CD4-positive, alpha-beta memory T cell (primary cell): ENCODE data around the gene ARID5B. TPM values are rescaled to one million over a fixed set of nuclear protein-coding genes. Genes with fewer than 3 reads are reported as not detected.

Experiments used
- CTCF ChIA-PET: fragments of 350-600 bp; sonication (Branson Sonifier 250); formaldehyde crosslinking; loops from one replicate; lab custom pipeline; 2021; ENCODE audit warnings: inconsistent platforms; ENCODE audit not compliant: partially characterized antibody; lab: Charles Lee
- POLR2A ChIA-PET: fragments of 350-600 bp; sonication (Branson Sonifier 250); formaldehyde crosslinking; loops from one replicate; lab custom pipeline; 2021; ENCODE audit not compliant: partially characterized antibody; lab: Charles Lee
- DNase-seq, 5 donors: peaks; one replicate each; pipeline versions ENCODE4 v3.0.0 to v3.0.0-alpha.2; 2020 to 2022; ENCODE audit warnings: mixed read lengths in 1 of 5
- H3K27ac ChIP-seq: one replicate; pipeline ENCODE4 v1.7.0; 2013; ENCODE audit warnings: low read depth, low read length
- H3K27me3 ChIP-seq: 2 replicates; pipeline ENCODE4 v1.7.0; 2013; ENCODE audit warnings: mild to moderate bottlenecking, low read length, moderate library complexity; ENCODE audit not compliant: insufficient read depth
- H3K36me3 ChIP-seq: 2 replicates; pipeline ENCODE4 v1.7.0; 2013; ENCODE audit warnings: mild to moderate bottlenecking, low read length, moderate library complexity; ENCODE audit not compliant: insufficient read depth
- H3K4me1 ChIP-seq: 2 replicates; pipeline ENCODE4 v1.7.0; 2013; ENCODE audit warnings: mild to moderate bottlenecking, low read length, moderate library complexity; ENCODE audit not compliant: insufficient read depth
- H3K4me3 ChIP-seq, 2 donors: one replicate each; pipeline ENCODE4 v1.7.0; 2013; ENCODE audit warnings: low read length in 2 of 2, mild to moderate bottlenecking in 1 of 2
- H3K9me3 ChIP-seq, 2 donors: one replicate each; pipeline ENCODE4 v1.7.0; 2013; ENCODE audit warnings: low read length in 2 of 2, control low read depth in 1 of 2; ENCODE audit not compliant: control insufficient read depth in 1 of 2
- H3K27ac Mint-ChIP-seq, 7 donors: one replicate each; pipeline ENCODE4 v1.8.0; 2020 to 2021; ENCODE audit warnings: mixed read lengths in 7 of 7, mild to moderate bottlenecking in 6 of 7, inconsistent platforms in 3 of 7, moderate library complexity in 3 of 7
- H3K27me3 Mint-ChIP-seq, 2 donors: one replicate each; pipeline ENCODE4 v1.8.0; 2020 to 2021; ENCODE audit warnings: mixed read lengths in 2 of 2
- H3K36me3 Mint-ChIP-seq, 2 donors: one replicate each; pipeline ENCODE4 v1.8.0; 2020 to 2021; ENCODE audit warnings: mixed read lengths in 2 of 2, inconsistent platforms in 1 of 2, mild to moderate bottlenecking in 1 of 2
- H3K4me1 Mint-ChIP-seq, 4 donors: one replicate each; pipeline ENCODE4 v1.8.0; 2020 to 2021; ENCODE audit warnings: mixed read lengths in 4 of 4, mild to moderate bottlenecking in 1 of 4
- H3K4me3 Mint-ChIP-seq, 8 donors: one replicate each; pipeline ENCODE4 v1.8.0; 2020 to 2021; ENCODE audit warnings: mixed read lengths in 8 of 8, mild to moderate bottlenecking in 7 of 8, moderate library complexity in 6 of 8, inconsistent platforms in 3 of 8
- H3K9me3 Mint-ChIP-seq, 8 donors: one replicate each; pipeline ENCODE4 v1.8.0; 2020 to 2021; ENCODE audit warnings: mixed read lengths in 8 of 8, mild to moderate bottlenecking in 5 of 8, inconsistent platforms in 3 of 8, moderate library complexity in 1 of 8
- intact Hi-C: fragments of 100-400 bp; cut with micrococcal nuclease; formaldehyde crosslinking; loops from one replicate; pipeline ENCODE4 v1.15.1; 2023
- polyA plus RNA-seq, 2 donors: library from polyadenylated mRNA; unstranded; fragments of 300-500 nt; fragmentation: Illumina TruSeq; gene quantifications; one replicate each; pipeline ENCODE4 v1.2.3, GENCODE V29; 2021
- total RNA-seq, 2 experiments: library from RNA; stranded (reverse); gene quantifications; one replicate each; pipeline ENCODE4 v1.2.3, GENCODE V29; 2021

ARID5B gene
- total and polyA plus RNA-seq, 4 experiments from 2014 or later: 30.9 to 49.6 (median 41.9) TPM

DNA sequence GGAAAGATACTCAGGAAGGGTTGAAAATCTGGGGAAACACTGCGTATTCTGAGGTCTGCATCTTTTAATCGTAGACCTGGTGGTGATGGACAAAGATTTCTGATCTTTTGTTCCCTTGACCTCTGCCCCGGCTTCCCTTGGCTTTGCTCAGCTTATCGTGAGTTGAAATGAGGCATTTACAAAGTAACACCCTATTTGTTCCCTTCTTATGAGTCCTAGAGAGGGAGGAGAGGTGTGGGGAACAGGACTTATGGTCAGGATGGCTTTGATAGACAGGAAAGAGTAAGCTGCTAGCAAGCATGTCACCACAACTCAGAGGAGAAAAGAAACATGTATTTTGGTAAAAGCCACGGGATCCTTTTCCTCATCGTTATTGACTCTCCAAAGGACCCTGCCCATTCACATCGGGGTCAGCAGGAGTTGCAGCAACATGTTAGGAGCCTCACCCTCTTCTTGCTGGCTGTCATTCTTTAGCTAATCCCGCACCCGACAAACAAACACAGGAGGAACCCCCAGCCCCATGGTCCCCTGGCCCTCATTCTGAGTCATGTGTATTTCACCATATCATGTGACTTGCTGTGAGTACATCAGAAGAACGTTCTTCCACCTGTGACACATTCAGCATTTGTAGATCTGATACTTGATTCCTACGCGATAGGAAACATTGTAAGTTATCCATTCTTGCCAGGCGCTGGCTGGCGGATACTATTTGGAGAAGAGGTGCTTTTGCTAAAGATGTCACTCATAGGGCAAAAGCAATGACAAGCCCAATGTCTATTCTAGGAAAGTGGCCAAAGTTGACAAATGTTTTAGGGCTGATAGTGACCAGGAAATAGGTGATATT, 197.0 kb downstream of the ARID5B start:
- H3K4me1 Mint-ChIP-seq: peaks cover 0 to 29% (median 26%) of the 10 kb centered on the region in 4 donors
- H3K27me3 ChIP-seq: no peaks in the 10 kb centered on the region
- H3K9me3 Mint-ChIP-seq: peaks cover 0 to 2% (median 0%) of the 10 kb centered on the region in 8 donors
- no peak overlapping the region for H3K27ac ChIP-seq
- ChIA-PET POLR2A (interaction anchor here (1.6 kb wide), 1 partner anchor 16 kb away, joined by 5 read pairs; no protein-coding TSS in a partner anchor), CTCF (interaction anchor here (0.7 kb wide), 1 partner anchor 59 kb away, joined by 4 read pairs; no protein-coding TSS in a partner anchor)
- H3K4me3 Mint-ChIP-seq: peak overlapping the region in 1 of 8 donors; percentile 46
- peaks cover 23 to 42% of the 10 kb centered on the region in 2 donors for H3K36me3 Mint-ChIP-seq
- no peaks in the 10 kb centered on the region for H3K4me1 ChIP-seq
- DNase-seq: no peak
- H3K27me3 Mint-ChIP-seq: no peaks in the 10 kb centered on the region
- peak overlapping the region in 4 of 7 donors; percentile 54 to 87 (median 64) for H3K27ac Mint-ChIP-seq
- H3K36me3 ChIP-seq: no peaks in the 10 kb centered on the region
- no peaks in the 10 kb centered on the region for H3K9me3 ChIP-seq
- no peak overlapping the region for H3K4me3 ChIP-seq
- intact Hi-C loops: no loop called here

DNA sequence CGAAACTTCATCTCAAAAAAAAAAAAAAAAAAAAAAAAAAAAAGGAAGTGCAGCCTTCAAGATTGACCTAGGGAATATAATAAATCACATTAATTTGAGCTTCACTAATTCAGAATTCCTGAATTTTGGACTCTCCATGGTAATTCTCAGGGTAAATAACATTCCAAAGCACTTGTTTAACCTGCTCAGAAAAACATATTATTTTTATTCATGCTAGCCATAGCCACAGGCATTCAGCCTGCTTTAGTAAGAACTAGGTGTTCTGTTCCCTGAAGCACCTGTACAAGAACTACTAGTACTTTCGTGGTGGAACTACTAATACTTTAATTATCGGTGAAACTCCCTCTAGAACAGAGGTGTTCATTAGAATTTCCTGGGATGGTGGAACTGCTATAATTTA, 197.8 kb downstream of the ARID5B start:
- Mint-ChIP-seq H3K27ac (peak overlapping the region in 1 of 7 donors; percentile 42), H3K9me3 (no peaks in the 10 kb centered on the region), H3K4me1 (peaks cover 0 to 26% (median 24%) of the 10 kb centered on the region in 4 donors), H3K27me3 (no peaks in the 10 kb centered on the region), H3K4me3 (no peak overlapping the region), H3K36me3 (peaks cover 16 to 34% of the 10 kb centered on the region in 2 donors)
- Histone ChIP-seq H3K27ac (no peak overlapping the region), H3K27me3 (no peaks in the 10 kb centered on the region), H3K4me1 (no peaks in the 10 kb centered on the region), H3K9me3 (no peaks in the 10 kb centered on the region), H3K4me3 (no peak overlapping the region), H3K36me3 (no peaks in the 10 kb centered on the region)
- POLR2A ChIA-PET: no interaction called here
- DNase-seq: no peak
- intact Hi-C loops: no loop called here
- CTCF ChIA-PET: interaction anchor here (0.7 kb wide), 1 partner anchor 60 kb away, joined by 4 read pairs; no protein-coding TSS in a partner anchor

DNA sequence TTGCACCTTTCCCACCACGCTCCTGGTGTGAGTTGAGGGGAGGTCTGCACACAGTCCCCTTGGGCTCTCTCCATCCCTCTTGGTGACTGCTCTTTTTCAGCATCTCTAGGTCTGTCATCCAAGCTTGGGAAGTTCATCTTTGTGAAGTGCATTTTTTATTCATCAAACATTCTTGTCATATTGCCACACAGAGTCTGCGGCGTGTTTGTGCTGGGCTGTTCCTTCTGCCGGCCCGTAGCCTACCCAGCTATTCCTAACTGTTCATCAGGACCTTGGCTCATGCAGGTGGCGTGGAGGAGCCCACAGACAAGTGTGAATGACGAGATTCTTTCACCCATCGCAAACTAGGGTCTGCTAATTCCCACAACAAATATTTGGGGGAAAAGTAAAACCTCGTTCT, 202.4 kb downstream of the ARID5B start:
- no peaks in the 10 kb centered on the region for H3K27me3 ChIP-seq
- H3K27ac ChIP-seq: no peak overlapping the region
- H3K27ac Mint-ChIP-seq: peak overlapping the region in 1 of 7 donors; percentile 29
- no peaks in the 10 kb centered on the region for H3K9me3 ChIP-seq
- peaks cover 16 to 36% (median 28%) of the 10 kb centered on the region in 4 donors for H3K4me1 Mint-ChIP-seq
- H3K36me3 Mint-ChIP-seq: no peaks in the 10 kb centered on the region
- no peak overlapping the region for H3K4me3 ChIP-seq
- H3K9me3 Mint-ChIP-seq: no peaks in the 10 kb centered on the region
- no peaks in the 10 kb centered on the region for H3K36me3 ChIP-seq
- peaks cover 12% of the 10 kb centered on the region for H3K4me1 ChIP-seq
- intact Hi-C loops: no loop called here
- POLR2A ChIA-PET: interaction anchor here (0.7 kb wide), 1 partner anchor 54 kb away, joined by 3 read pairs; no protein-coding TSS in a partner anchor
- H3K27me3 Mint-ChIP-seq: no peaks in the 10 kb centered on the region
- CTCF ChIA-PET: interaction anchor here (1.1 kb wide), 1 partner anchor 65 kb away, joined by 3 read pairs; no protein-coding TSS in a partner anchor
- no peak overlapping the region for H3K4me3 Mint-ChIP-seq
- DNase-seq: no peak

DNA sequence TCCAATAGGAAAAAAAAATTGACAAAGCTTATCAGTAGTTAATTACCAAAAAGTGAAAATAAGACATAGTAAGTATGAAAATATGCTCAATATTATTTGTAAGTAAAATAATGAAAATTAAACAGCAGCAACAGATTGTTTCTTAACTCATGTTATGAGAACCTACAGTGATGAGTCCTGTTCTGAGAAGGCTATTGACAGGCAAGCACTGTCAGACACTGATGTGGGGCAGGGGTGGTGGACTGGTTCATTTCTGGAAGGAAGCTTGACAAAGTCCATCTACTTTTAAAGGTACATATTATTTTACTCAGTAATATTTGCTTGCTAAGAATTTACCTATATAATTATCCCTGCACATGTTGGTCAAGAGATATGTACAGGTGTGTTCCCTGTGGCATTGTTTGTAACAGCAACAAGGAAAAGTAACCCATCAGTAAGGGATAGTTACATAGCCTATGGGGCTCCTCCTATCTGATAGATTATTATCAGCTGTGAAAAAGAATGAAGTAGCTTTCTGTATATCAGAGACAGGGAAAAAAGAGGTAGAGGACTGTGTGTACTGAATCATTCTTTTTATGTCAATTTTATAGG, 205.5 kb downstream of the ARID5B start:
- H3K36me3 ChIP-seq: no peaks in the 10 kb centered on the region

DNA sequence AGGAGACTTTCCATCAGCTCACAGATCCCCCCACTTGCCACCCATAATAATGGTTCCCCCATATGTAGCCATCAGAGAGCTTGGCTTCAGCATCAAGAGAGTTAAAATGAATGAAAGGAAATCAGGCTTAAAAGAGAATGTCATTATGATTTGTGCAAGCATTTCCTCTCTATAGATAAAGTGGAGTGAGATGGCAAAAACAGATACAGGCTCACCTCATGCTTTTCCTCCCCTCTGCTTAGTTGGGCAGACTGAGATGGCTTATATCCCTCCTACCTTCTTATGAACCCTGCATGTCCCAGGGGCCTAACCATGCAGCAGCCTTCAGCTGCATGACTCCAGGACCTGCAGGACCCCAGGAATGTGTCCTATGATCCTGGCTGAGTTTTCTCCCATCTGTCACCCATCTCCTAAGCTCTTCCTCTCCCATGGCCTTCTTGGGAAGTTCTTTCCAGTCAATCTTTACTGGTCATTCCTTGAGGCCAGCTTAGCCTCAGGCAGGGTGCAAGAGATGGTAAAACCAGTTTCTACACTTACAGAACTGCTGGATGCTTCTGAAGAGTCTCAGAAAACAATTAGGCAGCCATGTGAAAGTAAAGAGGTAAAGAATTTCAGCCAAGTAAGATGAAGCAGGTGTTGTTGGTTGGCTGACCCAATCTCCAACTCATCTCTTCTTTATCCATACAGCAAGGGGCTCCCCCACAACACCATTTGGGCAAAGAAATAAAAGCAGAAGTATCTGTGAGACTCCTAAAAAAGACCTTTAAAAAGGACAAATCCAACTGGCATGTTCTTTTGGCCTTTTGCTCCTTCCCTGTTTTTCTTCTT, 207.5 kb downstream of the ARID5B start:
- Histone ChIP-seq H3K27me3 (no peaks in the 10 kb centered on the region), H3K4me1 (peaks cover 31% of the 10 kb centered on the region), H3K36me3 (no peaks in the 10 kb centered on the region), H3K27ac (no peak overlapping the region), H3K4me3 (peak overlapping the region in 1 of 2 donors; percentile 24), H3K9me3 (no peaks in the 10 kb centered on the region)
- ChIA-PET CTCF (interaction anchor here (0.9 to 1.9 kb wide), 4 partner anchors 24 to 70 kb away, joined by 3 to 6 read pairs (median 3); no protein-coding TSS in a partner anchor), POLR2A (interaction anchor here (0.9 to 3.6 kb wide), 6 partner anchors 13 to 209 kb away, joined by 3 to 14 read pairs (median 4); no protein-coding TSS in a partner anchor)
- Mint-ChIP-seq H3K27me3 (no peaks in the 10 kb centered on the region), H3K36me3 (no peaks in the 10 kb centered on the region), H3K27ac (peak overlapping the region; percentile 0 to 82 (median 20)), H3K4me1 (peaks cover 32 to 55% (median 35%) of the 10 kb centered on the region in 4 donors), H3K9me3 (no peaks in the 10 kb centered on the region), H3K4me3 (peak overlapping the region in 6 of 8 donors; percentile 46 to 79 (median 68))
- intact Hi-C loops: no loop called here
- DNase-seq: no peak

More for the DNA sequence above, 205.5 kb downstream of the ARID5B start:
- Histone ChIP-seq H3K27me3 (no peaks in the 10 kb centered on the region), H3K4me3 (no peak overlapping the region), H3K9me3 (no peaks in the 10 kb centered on the region), H3K4me1 (peaks cover 31% of the 10 kb centered on the region), H3K27ac (no peak overlapping the region)
- Mint-ChIP-seq H3K9me3 (no peaks in the 10 kb centered on the region), H3K4me1 (peaks cover 34 to 58% (median 39%) of the 10 kb centered on the region in 4 donors), H3K27ac (no peak overlapping the region), H3K4me3 (peak overlapping the region in 3 of 8 donors; percentile 5 to 52 (median 23)), H3K27me3 (no peaks in the 10 kb centered on the region), H3K36me3 (no peaks in the 10 kb centered on the region)
- no peak for DNase-seq
- ChIA-PET POLR2A (interaction anchor here (0.7 to 1.6 kb wide), 2 partner anchors 13 to 53 kb away, joined by 4 read pairs; no protein-coding TSS in a partner anchor), CTCF (interaction anchor here (1.0 to 1.1 kb wide), 2 partner anchors 138 to 159 kb away, joined by 3 to 5 read pairs; no protein-coding TSS in a partner anchor)
- intact Hi-C loops: no loop called here

DNA sequence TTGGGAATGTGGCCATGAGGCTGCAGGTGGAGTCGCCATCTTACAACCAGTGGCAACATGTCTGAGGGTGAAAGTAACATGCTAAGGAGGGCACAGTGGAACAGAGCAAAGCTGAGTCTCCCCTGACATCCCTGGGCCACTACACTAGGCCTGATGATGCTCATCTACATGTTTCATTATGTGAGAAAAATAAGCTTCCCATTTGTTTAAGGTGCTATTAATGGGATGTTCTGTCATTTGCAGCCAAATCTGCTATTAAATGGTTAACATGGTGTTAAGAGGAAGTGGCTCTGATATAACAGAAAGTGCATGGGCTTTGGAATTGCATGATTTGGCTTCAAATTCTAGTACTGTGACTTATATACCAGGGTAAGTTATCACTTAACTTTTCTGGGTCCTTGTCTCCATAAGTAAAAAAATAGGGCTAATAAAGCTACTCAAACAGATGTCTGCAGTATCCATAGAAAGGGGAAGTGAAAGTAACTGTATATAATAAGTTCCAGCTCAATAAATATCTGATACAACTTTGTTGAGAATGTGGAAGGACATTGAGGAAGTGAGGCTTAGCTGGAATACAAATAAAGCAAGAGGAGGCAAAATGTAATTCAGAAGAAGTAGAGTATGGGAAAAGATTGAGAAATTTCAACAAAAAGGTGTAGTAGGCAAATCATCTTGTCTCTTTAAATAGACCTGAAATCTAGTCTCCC, 208.2 kb downstream of the ARID5B start:
- no peaks in the 10 kb centered on the region for H3K9me3 Mint-ChIP-seq
- CTCF ChIA-PET: interaction anchor here (0.9 to 1.9 kb wide), 5 partner anchors 10 to 135 kb away, joined by 3 to 6 read pairs (median 3); no protein-coding TSS in a partner anchor
- intact Hi-C loops: no loop called here
- no peaks in the 10 kb centered on the region for H3K36me3 ChIP-seq
- H3K27me3 Mint-ChIP-seq: no peaks in the 10 kb centered on the region
- no peak overlapping the region for H3K4me3 ChIP-seq
- H3K4me3 Mint-ChIP-seq: peak overlapping the region in 6 of 8 donors; percentile 12 to 79 (median 68)
- H3K4me1 ChIP-seq: peaks cover 31% of the 10 kb centered on the region
- no peaks in the 10 kb centered on the region for H3K36me3 Mint-ChIP-seq
- H3K27me3 ChIP-seq: no peaks in the 10 kb centered on the region
- DNase-seq: no peak
- H3K27ac ChIP-seq: no peak overlapping the region
- H3K4me1 Mint-ChIP-seq: peaks cover 32 to 52% (median 36%) of the 10 kb centered on the region in 4 donors
- POLR2A ChIA-PET: interaction anchor here (0.9 to 3.6 kb wide), 6 partner anchors 12 to 210 kb away, joined by 3 to 14 read pairs (median 5); no protein-coding TSS in a partner anchor
- H3K27ac Mint-ChIP-seq: peak overlapping the region; percentile 0 to 82 (median 70)
- H3K9me3 ChIP-seq: no peaks in the 10 kb centered on the region
